Superior temporal gyrus (tissue), 1 donor: Measurements from ENCODE around the gene TRIM44.
A peak's percentile ranks its signal among the peaks of the same experiment; 100 is the strongest.
"Not testable (repeated sequence)": the region's sequence is repeated elsewhere in the genome, so short reads cannot be mapped to it uniquely, and the experiment has no call there.

Source experiments
- DNase-seq: peaks from one replicate; pipeline ENCODE4 v3.0.0-alpha.2; 2016; ENCODE audit errors: extremely low spot score

TRIM44 gene

DNA sequence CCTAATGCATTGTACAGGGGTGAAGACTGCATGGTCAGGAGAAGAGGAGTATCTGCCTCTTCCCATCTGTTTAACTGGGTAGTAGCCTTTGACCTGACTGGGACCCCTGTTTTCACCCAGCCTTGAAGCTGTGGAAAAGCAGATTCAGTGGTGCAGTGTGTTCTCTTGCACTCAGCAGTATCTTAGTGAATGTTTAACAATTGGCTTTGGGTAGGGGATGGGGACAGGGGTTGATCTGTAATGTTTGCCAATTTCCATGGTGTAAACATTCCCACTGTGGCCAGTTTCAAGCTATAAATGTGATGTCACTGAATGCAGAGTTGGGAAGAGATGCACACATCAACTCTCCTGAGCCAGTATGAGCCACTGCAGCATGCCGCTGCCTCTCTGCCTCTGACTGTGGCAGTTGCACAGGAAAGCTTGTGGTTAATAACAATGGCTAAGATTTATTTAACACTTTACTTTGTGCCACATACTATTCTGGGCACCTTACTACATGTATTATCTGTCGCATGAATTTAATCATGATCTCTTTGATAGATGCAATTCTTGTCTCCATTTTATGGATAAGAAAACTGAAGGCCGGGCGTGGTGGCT is 28.6 kb upstream of the TRIM44 start:
- DNase-seq: no peak

DNA sequence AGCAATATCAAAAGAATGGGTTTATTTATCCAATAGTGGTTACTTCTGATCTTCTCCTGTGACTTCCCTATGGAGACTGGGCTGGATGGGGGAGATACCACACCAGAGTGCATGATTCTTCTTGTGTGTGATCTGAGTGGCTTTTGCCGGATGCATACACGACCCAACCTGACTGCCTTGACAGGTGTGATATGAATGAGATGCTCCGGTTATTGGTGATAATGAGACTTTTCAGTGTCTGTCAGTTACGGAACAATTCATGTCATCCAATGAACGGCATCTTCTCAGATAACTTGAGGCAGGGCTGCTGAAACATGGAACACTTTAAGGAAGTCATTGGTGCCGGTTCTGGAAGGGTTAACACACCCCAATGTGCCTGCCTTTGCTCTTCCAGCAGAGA is 26.6 kb upstream of the TRIM44 start:
- no peak for DNase-seq

DNA sequence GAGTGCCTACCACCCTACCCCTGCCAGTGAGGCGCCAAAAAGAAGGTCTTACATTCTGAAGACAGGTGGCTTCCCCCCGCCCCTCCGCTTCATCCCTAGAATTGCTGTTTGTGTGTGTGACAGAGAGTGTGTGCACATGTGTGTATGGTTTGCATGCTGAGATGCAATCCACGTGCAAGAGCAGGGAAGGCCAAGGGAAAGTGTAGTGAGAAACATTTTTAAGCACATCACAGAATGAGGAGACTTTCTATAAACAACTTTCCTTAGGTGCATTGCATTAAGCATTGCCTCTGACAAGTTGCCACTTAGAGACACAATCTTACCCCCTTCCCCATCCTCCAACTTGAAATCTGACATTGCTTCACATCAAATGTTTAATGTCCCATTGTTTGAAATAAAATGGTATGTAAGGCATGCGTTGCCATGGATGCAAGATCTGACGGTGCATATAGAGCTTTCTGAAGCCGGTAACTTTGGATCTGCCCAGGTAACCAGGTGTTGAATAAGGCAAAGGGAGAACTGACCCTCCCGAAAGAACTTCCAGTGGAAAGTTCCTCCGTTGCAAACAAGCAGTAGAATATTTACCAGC is 22.9 kb upstream of the TRIM44 start:
- no peak for DNase-seq

DNA sequence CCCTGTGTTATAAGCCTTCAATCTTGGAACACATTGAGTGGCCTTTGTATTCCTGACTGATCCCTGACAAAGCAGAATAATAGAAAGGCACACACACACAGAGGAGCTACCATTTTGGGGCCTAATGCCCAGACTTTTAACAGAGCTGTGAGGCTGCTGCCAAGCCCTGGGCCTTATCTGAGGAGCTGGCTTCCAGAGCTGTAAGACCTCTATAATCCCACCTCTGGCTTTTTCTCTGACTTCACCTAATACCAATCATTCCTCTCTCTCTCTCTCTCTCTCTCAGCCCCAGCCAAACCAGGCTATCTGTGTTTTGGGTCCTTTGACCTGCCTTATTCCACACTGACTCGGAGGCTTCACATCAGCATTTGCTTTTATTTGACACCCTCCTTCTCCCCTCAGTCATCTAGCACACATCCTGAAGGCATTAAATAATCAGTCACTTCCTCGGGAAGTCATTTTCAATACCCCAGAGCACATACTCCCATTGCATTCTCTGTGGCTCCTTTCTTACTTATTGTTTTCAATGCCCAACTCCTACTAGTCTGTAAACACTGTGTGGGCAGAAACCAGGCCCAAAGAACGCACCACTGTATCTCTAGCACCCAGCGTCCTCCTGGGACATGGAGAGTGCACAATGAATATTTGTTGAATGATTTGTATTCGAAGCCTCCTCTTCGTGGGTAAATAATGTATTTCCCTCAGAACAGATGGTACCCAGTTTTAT is 21.2 kb upstream of the TRIM44 start:
- no peak for DNase-seq

DNA sequence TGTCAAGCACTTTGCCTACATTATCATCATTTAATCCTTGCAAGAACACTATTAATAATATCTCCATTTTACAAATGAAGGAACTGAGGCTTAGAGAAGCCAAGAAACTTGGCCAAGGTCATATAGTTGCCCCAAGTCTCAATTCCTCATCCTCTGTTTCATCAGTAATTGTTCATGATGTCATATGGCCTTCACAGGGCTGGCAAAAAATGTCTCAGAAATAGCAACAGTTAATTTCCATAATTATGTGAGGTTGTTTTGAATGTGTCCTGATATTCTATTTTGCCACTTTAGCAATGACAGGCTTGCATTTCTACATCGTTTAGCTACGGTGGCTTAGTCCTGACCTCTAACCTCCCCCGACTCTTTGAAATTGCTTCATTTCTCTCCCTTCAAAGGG is 20.6 kb upstream of the TRIM44 start:
- DNase-seq: no peak

DNA sequence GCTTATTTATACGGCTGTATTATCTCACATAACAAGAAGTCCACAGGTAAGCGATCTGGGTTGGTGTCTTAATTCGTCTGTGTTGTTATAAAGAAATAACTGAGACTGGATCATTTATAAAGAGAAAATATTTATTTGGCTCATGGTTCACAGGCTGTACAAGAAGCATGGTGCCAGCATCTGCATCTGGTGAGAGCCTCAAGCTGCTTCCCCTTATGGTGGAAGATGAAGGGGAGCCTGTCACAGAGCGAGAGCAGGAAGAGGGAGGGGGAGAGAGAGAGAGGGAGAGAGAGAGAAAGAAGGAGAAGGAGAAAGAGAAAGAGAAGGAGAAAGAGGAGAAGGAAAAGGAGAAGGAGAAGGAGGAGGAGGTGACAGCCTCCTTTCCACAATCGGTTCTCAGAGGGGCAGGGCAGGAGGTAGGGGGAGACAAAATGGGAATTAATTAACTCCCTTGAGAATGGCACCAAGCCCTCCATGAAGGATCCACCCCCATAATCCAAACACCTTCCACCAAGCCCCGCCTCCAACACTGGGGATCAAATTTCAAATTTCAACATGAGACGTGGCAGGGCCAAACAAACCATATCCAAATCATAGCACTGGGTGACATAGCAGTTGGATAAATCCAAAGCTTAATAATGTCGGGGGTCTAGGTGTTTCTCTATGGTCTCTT is 15.0 kb upstream of the TRIM44 start:
- no peak for DNase-seq

DNA sequence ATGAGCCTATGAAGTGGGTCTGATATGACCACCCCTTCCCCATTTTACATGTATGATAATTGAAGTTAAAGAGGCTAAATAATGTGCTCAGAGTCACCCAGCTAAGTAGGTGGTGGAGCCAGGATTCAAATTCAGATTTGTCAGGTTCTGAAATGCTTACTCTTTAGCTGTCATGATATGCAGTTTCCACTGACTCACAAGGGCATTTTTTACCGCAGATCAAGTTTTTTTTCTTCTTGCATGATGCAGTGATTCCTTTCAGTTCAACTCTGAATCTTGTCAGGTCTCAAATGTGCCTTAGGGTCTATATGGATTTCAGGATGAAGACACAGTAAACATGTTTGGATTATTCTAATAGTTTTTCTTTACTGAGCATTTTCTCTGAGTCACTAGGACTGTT is 12.6 kb upstream of the TRIM44 start:
- no peak for DNase-seq

DNA sequence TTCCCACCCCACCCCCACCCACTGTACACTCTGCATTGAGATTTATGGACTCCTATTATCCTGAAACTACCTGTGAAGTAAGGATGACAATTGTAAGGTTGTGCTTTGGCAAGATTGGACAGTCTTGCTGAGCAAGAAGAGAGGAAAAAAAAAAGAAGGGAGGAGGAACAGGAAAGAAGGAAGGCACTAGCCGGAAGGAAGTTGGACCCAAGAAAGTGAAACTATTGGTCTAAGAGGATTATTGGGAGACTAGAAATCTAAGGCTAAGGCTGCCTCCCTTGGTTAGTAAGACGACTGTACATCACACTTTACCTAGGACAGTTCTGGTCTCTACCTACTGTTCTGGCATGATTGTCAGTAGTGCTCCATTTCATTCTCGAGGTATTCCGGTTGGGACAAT is 12.1 kb upstream of the TRIM44 start:
- no peak for DNase-seq

DNA sequence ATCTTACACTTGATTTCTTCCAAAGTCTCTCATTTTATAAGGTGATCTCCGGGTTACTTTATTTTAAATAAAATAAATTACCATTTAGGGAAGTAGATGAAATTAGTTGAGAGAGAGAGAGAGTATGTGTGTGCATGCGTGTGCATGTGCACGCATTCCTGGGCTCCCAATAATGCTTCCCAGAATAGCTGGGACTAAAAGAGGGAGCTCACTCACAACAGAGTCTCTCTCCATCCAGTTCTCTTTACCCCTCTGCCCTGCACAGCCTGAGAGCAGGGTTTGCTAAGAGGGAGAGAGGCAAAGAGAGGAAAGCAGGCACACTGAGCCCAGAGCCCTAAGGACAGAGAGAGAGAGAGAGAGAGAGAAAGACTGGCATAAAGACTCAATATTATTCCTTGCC is 11.3 kb upstream of the TRIM44 start:
- DNase-seq: no peak

DNA sequence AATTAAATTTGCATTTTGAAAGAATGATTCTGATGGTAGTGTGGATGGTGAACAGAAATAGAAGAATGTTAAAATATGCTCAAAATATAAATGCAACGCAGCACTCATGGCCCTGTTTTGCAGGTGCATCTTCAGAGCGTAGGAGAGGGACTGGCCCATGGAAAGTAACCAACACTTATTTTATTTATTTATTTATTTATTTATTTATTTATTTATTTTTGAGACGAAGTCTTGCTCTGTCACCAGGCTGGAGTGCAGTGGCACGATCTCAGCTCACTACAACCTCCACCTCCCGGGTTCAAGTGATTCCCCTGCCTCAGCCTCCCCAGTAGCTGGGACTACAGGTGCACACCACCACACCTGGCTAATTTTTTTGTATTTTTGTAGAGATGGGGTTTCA is 9.8 kb upstream of the TRIM44 start:
- not testable (repeated sequence) for DNase-seq

DNA sequence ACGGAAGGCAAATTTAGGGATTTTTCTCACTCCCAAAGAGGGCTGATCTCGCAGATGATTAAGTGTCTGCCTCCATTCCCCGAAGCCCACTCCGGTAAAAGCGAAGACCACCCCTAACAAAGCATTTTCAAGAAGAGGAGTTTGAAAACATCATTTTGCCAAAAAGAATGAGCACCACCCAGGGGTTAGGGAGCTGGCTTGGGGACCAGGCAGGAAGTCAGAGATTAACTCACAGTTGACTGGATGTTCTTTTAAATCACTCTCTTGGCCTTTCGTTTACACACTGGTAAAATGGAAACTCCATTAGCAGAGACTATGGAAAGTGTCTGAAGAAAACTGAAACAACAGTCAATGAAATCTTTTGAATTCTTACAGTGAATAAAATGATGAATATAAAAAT is 7.9 kb upstream of the TRIM44 start:
- DNase-seq: no peak

DNA sequence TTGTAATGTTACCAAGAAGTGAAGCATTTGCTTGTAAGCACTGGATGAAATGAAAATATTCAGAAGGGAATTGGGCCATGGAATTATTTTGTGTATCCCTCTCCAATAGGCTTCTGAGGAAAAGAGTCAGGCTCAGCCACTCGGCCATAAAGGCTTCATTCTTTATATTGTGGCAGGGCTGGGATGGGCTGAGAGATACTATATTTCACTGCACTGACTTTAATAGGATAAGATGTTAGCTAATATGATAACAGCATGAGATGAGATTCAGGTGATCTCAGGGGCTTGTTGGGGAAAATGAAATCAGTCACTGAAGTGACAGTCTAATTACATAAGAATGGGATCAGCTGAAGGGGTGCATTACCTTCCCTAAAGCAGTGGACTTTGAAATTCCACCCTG is 7.3 kb upstream of the TRIM44 start:
- DNase-seq: no peak

DNA sequence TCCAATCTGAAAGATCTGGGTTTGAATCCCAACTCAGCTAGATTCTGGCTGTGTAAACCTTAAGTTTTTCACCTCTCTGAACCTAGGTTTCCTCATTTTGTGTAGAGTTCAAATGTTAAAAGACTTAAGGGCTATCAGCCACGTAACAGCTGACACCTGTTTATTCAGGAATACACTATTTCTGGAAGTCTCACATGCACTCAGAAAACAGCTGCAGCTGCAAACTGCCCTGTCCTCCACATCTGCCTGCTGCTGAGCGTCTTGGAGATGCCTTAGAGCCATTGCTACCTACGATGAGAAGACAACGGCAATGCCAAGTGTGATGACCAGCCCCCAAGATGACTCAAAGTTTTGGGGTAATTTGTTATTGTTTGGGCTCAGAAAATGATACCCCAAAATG is 6.7 kb upstream of the TRIM44 start:
- no peak for DNase-seq

DNA sequence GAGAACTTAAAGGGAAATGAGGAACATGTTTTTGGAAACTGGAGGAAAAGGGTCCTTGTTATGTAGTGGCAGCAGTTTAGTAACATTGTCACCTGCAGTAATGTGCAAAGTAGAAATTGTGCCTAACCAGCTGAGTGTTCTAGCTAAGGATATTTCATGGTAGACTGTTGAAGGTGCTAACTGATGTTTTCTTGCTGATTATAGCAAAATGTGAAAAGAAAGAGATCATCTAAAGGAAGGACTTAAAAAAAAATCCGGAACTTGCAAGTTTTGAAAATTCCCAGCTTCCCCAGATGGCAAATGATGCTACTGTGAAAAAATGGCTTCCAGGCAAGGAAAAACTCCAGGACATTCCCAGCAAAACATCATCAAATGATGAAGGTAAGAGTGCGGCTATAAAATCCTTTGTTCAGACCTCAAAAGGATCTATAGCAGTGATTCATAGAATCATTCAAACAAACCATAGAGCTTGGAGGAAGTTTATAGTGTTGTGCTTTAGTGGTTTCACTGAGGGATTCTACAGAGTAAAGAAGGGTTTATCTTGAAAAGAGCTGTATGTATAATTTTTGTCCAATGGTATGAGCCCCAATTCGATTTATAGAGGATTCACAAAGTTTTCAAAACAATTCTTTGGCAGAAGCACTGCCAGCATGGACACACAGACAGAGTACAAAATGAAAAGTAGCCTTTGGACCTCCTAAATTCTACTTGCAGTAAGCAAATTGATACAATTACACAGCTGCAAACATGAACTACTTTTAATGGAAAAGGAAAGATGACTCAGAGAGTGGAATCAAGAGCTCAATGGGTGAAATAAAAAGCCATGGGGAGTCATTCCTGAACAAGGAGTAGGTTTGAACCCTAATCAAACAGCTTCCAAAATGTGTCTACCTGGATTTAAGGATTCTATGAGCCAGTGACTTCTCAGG is 4.3 kb upstream of the TRIM44 start:
- DNase-seq: no peak

DNA sequence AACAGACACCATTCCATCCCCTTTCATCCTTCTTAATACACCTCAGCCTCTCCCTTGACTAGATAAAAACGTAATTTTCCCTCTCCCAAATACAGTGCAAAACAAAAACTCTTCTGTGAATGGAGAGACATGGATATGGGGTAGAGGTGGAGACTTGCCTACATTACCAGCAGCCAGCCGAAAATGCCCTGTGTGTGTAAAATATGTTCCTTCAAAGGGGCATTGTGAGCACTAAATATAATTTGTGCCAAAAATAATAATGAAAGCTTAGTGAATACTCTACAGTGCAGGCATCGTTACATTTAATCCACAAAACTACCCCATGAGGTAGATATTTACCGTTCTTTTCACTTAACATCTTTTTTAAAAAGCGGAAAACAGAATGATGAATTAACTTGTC is 1.0 kb upstream of the TRIM44 start:
- DNase-seq: no peak

DNA sequence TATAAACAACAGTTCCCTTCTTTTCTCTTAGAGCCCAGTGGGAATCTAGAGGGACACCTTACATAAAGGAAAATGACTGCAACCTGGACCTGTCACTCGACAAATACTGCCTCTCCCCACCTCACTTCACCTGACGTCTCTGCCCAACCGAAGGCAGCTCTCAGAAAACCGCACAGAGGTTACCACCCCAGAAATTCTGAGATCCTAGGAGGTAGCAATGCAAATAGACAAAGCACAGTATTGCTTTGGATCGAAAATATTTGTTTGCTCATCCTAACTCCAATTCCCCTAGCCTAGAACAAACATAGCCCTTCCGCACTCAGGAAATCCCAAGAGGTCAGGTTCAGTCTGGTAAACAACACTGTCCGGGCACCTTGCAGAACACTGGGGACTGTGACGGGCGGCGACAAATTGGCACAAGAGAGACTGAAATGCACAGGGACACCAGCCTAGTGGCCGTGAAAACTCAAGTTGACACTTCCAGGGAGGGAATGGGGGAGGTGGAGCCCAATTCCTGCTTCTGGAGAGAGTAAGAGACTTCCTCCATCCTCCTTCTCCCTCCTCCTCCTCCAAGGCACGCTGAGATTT is 420 bp upstream of the TRIM44 start:
- peak; percentile 90 for DNase-seq

DNA sequence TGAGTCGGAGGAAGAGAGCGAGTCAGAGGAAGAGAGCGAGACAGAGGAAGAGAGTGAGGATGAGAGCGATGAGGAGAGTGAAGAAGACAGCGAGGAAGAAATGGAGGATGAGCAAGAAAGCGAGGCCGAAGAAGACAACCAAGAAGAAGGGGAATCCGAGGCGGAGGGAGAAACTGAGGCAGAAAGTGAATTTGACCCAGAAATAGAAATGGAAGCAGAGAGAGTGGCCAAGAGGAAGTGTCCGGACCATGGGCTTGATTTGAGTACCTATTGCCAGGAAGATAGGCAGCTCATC is 780 bp downstream of the TRIM44 start:
- DNase-seq: no peak

DNA sequence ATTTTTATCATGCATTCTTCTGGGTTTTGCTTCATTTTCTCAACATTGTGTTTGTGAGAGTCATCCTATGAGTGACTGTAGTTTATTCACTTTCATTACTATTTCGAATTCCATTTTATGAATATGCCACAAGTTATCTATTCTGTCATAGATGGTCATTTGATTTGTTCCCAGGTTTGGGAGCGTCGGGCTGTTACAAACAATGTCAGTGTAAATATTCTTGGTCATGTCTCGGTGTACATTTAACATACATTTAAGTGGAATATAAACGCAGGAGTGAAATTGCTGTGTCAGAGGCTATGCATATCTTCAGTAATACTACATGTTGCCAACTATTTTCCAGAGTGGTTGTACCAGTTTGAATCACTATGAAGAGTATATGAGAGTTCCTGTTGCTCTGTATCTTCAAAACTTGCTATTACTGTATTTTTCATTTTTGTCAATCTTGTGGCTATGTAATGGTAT is 2.4 kb downstream of the TRIM44 start:
- DNase-seq: no peak

DNA sequence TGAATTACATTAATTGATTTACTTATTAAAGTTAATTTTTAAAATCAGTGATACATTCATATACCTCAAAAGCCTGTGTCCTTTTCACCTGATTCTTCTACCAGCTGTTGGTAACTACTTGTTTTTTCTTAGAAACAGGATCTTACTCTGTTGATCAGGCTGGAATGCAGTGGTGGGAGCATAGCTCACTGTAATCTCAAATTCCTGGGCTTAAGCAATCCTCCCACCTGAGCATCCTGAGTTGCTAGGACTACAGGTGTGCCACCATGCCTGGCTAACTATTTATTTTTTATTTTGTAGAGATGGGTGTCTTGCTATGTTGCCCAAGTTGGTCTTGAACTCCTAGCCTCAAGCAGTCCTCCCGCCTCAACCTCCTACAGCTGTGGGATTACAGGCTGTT is 4.7 kb downstream of the TRIM44 start:
- no peak for DNase-seq

DNA sequence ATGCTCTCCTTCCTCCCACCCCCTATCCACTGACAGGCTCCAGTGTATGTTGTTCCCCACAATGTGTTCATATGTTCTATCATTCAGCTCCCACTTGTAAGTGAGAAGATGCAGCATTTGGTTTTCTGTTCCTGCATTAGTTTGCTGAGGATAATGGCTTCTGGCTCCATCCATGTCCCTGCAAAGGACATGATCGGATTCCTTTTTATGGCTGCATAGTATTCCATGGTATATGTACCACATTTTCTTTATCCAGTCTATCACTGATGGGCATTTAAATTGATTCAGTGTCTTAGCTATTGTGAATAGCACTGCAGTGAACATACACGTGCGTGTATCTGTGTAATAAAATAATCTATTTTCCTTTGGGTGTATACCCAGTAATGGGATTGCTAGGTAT is 5.8 kb downstream of the TRIM44 start:
- DNase-seq: not testable (repeated sequence)

DNA sequence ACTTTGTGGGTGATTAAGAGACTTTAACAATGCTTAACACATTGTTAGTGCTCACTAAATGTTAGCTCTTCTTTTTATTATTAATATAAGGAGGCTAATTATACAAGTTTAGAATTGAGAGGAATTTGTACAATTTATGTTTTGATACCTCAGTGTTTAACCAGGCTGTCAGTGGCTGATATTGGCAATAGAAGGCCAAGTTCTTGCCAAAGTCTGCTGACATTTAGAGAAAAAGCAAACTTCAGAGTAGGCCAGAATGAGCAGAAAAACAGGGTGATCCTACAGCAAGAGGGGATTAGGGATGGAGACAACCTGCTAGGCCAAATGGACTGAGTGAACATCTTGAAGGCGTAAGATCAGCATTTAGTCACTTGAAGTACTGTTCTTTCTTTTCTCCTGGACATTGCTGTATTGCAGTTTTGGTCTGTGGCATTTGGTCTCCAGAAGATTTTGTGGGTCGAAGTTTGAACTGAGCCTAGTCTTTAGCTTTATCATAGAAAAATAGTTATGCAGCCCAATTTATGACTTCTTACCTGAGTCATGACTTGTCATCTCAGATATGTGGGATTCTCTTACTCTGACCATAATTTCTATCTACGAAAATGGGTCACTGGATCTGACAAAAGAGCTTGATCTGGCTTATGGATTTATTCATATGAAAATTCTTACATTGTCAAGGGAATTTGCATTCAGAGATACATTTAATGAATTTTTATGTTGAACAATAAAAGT is 9.0 kb downstream of the TRIM44 start:
- no peak for DNase-seq
